Esophagus (tissue), 2 donors: Measurements from ENCODE around the gene KLHDC8A. TPM values are rescaled to one million over a fixed set of nuclear protein-coding genes. Genes with fewer than 3 reads are reported as not detected.

ENCODE experiments used
- H3K27ac ChIP-seq, 2 donors: one replicate each; pipeline ENCODE4 v1.5.1; 2013; ENCODE audit warnings: low read depth in 2 of 2, mild to moderate bottlenecking in 2 of 2, inconsistent platforms in 1 of 2, low read length in 1 of 2, moderate library complexity in 1 of 2
- H3K27me3 ChIP-seq, 2 donors: one replicate each; pipeline ENCODE4 v1.6.1; 2013; ENCODE audit warnings: low read length in 2 of 2, control low read depth in 1 of 2, mild to moderate bottlenecking in 1 of 2; ENCODE audit not compliant: insufficient read depth in 2 of 2, control insufficient read depth in 1 of 2
- H3K36me3 ChIP-seq, 2 donors: one replicate each; pipeline ENCODE4 v1.6.1; 2013; ENCODE audit warnings: low read length in 1 of 2; ENCODE audit not compliant: control insufficient read depth in 2 of 2, insufficient read depth in 2 of 2
- H3K4me1 ChIP-seq, 2 donors: one replicate each; pipeline ENCODE4 v1.6.1; 2013; ENCODE audit warnings: low read length in 1 of 2; ENCODE audit not compliant: control insufficient read depth in 2 of 2, insufficient read depth in 2 of 2
- H3K4me3 ChIP-seq, 2 donors: one replicate each; pipeline ENCODE4 v1.5.1; 2013; ENCODE audit warnings: low read length in 2 of 2, mild to moderate bottlenecking in 2 of 2, low read depth in 1 of 2, moderate library complexity in 1 of 2
- H3K9me3 ChIP-seq, 2 donors: one replicate each; pipeline ENCODE4 v1.6.1; 2013; ENCODE audit warnings: mild to moderate bottlenecking in 2 of 2, low read depth in 1 of 2, low read length in 1 of 2, moderate library complexity in 1 of 2; ENCODE audit not compliant: control insufficient read depth in 2 of 2, insufficient read depth in 1 of 2
- WGBS, 2 donors: extraction: QIAGEN DNeasy Blood & Tissue Kit; methylation state at CpG; one replicate each; pipeline ENCODE4 v1.1.7; 2013; 5-methylcytosine and 5-hydroxymethylcytosine counted together
- polyA plus RNA-seq, 2 donors: library from polyadenylated mRNA; stranded (reverse); fragments of 200-250 nt; gene quantifications; one replicate each; pipeline ENCODE4 v1.2.3, GENCODE V29; 2013
- donor health status: healthy with polysubstance abuse.
- donor health status: Bipolar disorder and iron deficiency.

KLHDC8A gene
- polyA plus RNA-seq, 2 donors: 5.5 to 8.0 TPM

- H3K9me3 ChIP-seq: no peaks in the 10 kb centered on the region
- no peaks in the 10 kb centered on the region for H3K27me3 ChIP-seq
- no peaks in the 10 kb centered on the region for H3K36me3 ChIP-seq
- peaks cover 0 to 4% of the 10 kb centered on the region in 2 donors for H3K4me1 ChIP-seq
- H3K27ac ChIP-seq: no peak overlapping the region
- H3K4me3 ChIP-seq: no peak overlapping the region
Measured at GRCh38 chr1:205358579-205358978, 1.9 kb upstream of the KLHDC8A start.

GRCh38 chr1:205357567-205357966 is 845 bp upstream of the KLHDC8A start:
- Histone ChIP-seq H3K4me1 (peaks cover 0 to 7% of the 10 kb centered on the region in 2 donors), H3K4me3 (no peak overlapping the region), H3K27me3 (no peaks in the 10 kb centered on the region), H3K36me3 (no peaks in the 10 kb centered on the region), H3K27ac (no peak overlapping the region), H3K9me3 (no peaks in the 10 kb centered on the region)
- 60 to 74% methylated on average over 3 of the region's 3 CpGs for WGBS, 2 donors

GRCh38 chr1:205355075-205355453 is 1.7 kb downstream of the KLHDC8A start:
- no peaks in the 10 kb centered on the region for H3K36me3 ChIP-seq
- H3K4me3 ChIP-seq: no peak overlapping the region
- no peaks in the 10 kb centered on the region for H3K9me3 ChIP-seq
- peak overlapping the region; percentile 5 to 84 for H3K27ac ChIP-seq
- WGBS, 2 donors: 44 to 52% methylated on average over 3 of the region's 3 CpGs
- H3K4me1 ChIP-seq: peaks cover 0 to 14% of the 10 kb centered on the region in 2 donors
- H3K27me3 ChIP-seq: no peaks in the 10 kb centered on the region

DNA sequence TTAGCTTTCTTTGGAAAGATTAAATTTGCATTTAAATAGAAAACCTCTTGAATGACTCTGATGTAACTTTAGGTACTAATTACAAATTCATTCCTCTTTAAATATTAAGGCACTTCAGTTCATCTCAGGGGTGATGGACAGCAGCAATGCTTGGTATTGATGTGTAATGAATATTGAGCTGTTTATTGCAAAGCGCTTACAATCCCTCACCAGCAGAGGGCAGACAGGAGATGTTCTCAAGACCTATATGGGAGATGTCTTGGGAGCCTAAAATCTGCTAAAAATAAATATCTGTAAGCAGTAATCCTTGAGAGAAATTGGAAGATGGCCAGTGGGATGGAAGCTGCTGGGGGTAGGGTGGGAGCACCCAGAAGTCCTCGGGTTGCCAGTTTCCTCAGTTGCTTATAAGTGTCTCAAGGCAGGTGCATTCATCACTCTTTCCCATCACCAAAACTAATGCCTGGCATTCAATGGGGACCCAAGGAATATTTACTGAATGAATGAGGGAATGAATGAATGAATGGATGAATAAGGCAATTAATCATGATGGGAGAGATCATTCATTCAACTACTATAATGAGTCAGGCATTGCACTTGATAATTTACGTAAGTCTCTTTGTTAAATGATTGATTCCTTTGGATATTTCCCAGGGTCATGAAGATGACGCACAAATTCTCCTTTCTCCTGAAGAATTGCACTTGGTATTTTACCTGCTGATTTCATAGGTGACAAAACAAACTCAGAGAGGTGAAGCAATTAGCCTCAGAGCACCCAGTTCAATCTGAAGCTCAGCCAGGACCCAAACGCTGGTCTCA is 2.3 kb downstream of the KLHDC8A start:
- Histone ChIP-seq H3K4me3 (no peak overlapping the region), H3K4me1 (peaks cover 0 to 14% of the 10 kb centered on the region in 2 donors), H3K27me3 (no peaks in the 10 kb centered on the region), H3K9me3 (no peaks in the 10 kb centered on the region), H3K36me3 (no peaks in the 10 kb centered on the region), H3K27ac (peak overlapping the region; percentile 56 to 84)
- WGBS, 2 donors: 16 to 28% methylated on average over 5 of the region's 5 CpGs

DNA sequence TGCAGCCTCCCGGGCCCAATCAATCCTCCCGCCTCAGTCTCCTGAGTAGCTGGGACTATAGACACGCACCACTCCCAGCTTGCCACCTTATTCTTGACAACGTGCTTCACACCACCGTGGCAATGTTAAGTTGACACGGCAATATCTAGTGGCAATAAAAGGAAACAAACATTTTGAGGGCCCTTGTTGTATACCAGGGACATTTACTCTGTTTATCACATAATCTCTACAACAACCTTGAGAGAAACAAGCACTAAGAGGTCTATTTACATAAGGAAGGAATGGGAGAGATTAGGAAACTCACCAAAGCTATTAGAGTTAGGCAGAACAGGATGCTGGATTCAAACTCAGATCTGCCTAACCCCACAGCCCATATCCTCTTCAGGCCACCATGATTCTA is 3.1 kb downstream of the KLHDC8A start:
- Histone ChIP-seq H3K9me3 (no peaks in the 10 kb centered on the region), H3K4me1 (peaks cover 3 to 14% of the 10 kb centered on the region in 2 donors), H3K4me3 (no peak overlapping the region), H3K36me3 (no peaks in the 10 kb centered on the region), H3K27me3 (no peaks in the 10 kb centered on the region), H3K27ac (peak overlapping the region in 1 of 2 donors; percentile 33)
- WGBS, 2 donors: 67 to 89% methylated on average over 6 of the region's 6 CpGs

GRCh38 chr1:205353191-205353590 is 3.5 kb downstream of the KLHDC8A start:
- peaks cover 3 to 14% of the 10 kb centered on the region in 2 donors for H3K4me1 ChIP-seq
- no peak overlapping the region for H3K4me3 ChIP-seq
- H3K9me3 ChIP-seq: no peaks in the 10 kb centered on the region
- 90 to 93% methylated on average over 4 of the region's 4 CpGs for WGBS, 2 donors
- no peak overlapping the region for H3K27ac ChIP-seq
- H3K27me3 ChIP-seq: no peaks in the 10 kb centered on the region
- H3K36me3 ChIP-seq: no peaks in the 10 kb centered on the region

DNA sequence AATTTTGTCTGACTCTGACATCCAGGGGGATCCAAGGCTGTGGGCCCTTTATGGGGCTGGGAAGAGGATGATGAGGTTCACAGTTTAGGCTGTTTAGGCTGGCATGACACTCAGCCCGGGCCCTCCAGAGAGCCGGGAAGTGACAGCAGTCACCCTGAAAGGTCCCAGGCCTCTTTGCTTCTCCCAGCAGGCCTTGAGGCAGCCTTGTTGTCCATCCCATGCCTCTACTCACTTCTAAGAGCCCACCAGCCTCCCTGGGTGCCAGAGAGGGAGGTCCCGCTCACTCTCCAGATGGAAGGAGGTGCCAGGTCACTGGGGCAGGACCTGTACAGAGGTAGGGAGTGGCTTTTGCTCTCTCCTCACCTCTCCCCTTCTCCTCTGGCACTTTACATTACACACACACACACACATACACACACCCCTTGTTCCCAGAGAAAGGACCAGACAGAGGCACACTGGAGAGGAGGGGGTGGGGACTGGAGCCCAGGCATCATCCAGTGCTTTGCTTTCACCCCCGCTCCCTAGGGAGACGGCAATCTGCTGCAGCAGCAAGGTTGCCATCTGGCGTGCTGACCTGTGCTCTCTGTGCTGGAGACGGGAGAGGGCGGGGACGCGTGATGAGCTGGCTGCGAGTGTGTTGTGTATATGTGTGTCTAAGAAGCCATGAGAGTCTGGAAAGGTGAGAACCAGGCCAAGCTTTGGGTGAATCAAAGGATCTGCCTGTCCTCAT is 4.6 kb downstream of the KLHDC8A start:
- WGBS, 2 donors: 64 to 68% methylated on average over 11 of the region's 11 CpGs
- Histone ChIP-seq H3K27ac (peak overlapping the region; percentile 21 to 76), H3K9me3 (no peaks in the 10 kb centered on the region), H3K27me3 (no peaks in the 10 kb centered on the region), H3K4me1 (peaks cover 3 to 14% of the 10 kb centered on the region in 2 donors), H3K36me3 (no peaks in the 10 kb centered on the region), H3K4me3 (no peak overlapping the region)

DNA sequence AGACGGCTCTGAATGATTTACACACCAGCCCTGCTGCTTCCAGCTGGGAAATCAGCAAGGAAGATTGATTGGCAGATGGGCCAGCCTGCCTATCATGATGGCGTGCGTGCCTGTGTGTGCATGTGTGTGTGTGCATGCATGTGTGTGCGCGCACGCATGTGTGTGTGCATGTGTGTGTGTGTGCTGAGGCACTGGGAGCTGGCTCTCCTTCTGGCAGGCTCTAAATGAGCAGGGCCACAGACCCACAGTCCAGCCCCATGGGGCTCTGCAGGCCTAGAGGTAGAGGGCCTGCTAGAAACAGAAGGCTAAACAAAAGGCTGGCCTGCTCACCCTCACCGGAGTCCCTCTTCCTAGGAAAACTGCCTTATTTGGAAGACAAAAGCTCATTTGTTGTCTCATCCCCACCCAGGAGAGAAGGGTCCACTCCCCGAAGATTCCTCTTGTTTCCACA is 6.0 kb downstream of the KLHDC8A start:
- WGBS, 2 donors: 74 to 85% methylated on average over 8 of the region's 8 CpGs

GRCh38 chr1:205350124-205350523 is 6.6 kb downstream of the KLHDC8A start:
- Histone ChIP-seq H3K27me3 (no peaks in the 10 kb centered on the region), H3K4me1 (peaks cover 3 to 10% of the 10 kb centered on the region in 2 donors), H3K36me3 (no peaks in the 10 kb centered on the region), H3K27ac (peak overlapping the region in 1 of 2 donors; percentile 67), H3K4me3 (no peak overlapping the region), H3K9me3 (no peaks in the 10 kb centered on the region)
- WGBS, 2 donors: 80 to 82% methylated on average over 4 of the region's 4 CpGs

More for the DNA sequence above, 6.0 kb downstream of the KLHDC8A start:
- H3K27ac ChIP-seq: no peak overlapping the region
- no peaks in the 10 kb centered on the region for H3K27me3 ChIP-seq
- peaks cover 3 to 10% of the 10 kb centered on the region in 2 donors for H3K4me1 ChIP-seq
- H3K4me3 ChIP-seq: no peak overlapping the region
- no peaks in the 10 kb centered on the region for H3K9me3 ChIP-seq
- no peaks in the 10 kb centered on the region for H3K36me3 ChIP-seq
